A549 (cell line): ENCODE data around the gene TBL1X.

ENCODE experiments used
- CHD2 ChIP-seq: fragments of 150-350 bp; IDR thresholded peaks from 2 replicates; pipeline ENCODE4 v1.6.1; 2014; ENCODE audit warnings: low read length; ENCODE audit not compliant: partially characterized antibody
- POLR2A ChIP-seq: IDR thresholded peaks from 2 replicates; pipeline ENCODE4 v1.6.1; 2012; ENCODE audit warnings: mild to moderate bottlenecking, low read length

DNA sequence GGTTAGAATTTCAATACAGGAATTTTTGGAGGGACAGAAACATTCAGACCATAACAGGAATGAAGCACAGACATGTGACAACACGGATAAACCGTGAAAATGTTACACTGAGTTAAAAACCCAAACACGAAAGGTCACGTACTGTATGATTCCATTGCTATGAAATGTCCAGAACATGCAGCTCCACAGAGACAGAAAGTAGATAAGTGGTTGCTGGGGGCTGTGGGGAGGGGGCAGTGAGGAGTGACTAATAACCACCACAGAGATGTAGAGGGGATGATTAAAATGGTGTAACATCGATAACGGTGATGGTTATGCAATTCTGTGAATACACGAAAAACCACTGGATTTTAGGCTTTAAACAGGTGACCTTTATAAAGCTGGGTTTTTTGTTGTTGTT, 292.5 kb downstream of the TBL1X start:
- no peak for TF ChIP-seq POLR2A
- TF ChIP-seq CHD2 = no peak
